GM12872 (cell line): ENCODE data around the gene ITGAV.

Experiments used
- TF ChIP-seq, protein P1 (sequence below): IDR thresholded peaks from 3 replicates; pipeline ENCODE4 v1.5.1; 2011; ENCODE audit warnings: low read depth, mild to moderate bottlenecking, low read length, moderate library complexity; ENCODE audit not compliant: insufficient read depth

Gene ITGAV

GRCh38 chr2:186687807-186688211 is 98.0 kb downstream of the ITGAV start:
- TF ChIP-seq, protein P1, sequence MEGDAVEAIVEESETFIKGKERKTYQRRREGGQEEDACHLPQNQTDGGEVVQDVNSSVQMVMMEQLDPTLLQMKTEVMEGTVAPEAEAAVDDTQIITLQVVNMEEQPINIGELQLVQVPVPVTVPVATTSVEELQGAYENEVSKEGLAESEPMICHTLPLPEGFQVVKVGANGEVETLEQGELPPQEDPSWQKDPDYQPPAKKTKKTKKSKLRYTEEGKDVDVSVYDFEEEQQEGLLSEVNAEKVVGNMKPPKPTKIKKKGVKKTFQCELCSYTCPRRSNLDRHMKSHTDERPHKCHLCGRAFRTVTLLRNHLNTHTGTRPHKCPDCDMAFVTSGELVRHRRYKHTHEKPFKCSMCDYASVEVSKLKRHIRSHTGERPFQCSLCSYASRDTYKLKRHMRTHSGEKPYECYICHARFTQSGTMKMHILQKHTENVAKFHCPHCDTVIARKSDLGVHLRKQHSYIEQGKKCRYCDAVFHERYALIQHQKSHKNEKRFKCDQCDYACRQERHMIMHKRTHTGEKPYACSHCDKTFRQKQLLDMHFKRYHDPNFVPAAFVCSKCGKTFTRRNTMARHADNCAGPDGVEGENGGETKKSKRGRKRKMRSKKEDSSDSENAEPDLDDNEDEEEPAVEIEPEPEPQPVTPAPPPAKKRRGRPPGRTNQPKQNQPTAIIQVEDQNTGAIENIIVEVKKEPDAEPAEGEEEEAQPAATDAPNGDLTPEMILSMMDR = no peak

DNA sequence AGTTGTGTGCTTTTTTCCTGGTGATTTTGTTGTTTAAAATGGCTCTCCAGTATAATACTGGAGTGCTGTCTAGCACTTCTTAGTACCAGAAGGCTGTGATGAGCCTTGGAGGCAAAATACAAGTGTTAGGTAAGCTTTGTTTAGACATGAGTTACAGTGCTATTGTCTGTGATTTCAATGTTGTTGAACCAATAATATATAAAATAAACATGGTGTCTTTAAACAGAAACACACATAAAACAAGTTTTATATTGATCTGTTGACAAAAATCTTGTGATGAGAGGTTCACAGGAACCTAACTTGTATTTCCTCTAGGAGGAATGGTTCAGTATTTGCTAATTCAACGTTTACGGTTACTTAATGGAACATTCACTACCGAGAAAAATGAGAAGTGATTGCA is 99.0 kb downstream of the ITGAV start:
- TF ChIP-seq, protein P1 = no peak

- TF ChIP-seq, protein P1 = no peak
These were observed 100.9 kb downstream of the ITGAV start for GRCh38 chr2:186690786-186691185.

- TF ChIP-seq, protein P1 = no peak
These were observed 101.4 kb downstream of the ITGAV start for GRCh38 chr2:186691231-186691630.

- TF ChIP-seq, protein P1 = no peak
These were observed 102.0 kb downstream of the ITGAV start for GRCh38 chr2:186691900-186692299.

DNA sequence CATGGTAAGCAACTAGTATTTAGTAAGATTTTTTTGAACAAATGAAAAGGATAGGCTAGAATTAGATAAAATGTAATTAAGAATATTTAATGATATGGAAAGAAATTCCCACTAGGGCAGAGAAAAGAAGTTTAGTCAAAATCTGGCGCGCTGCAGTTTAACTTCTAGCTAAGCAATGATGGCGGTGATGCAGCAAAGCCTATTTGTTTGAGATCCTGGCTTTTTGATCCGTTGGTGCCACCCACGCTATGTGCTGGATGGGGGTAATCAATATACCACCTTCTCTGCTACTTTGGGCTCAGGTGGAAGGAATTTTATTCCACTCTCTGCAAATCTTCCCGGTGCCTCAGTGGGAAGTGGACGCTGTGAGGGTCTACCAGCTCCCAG is 103.6 kb downstream of the ITGAV start:
- TF ChIP-seq, protein P1 = no peak

DNA sequence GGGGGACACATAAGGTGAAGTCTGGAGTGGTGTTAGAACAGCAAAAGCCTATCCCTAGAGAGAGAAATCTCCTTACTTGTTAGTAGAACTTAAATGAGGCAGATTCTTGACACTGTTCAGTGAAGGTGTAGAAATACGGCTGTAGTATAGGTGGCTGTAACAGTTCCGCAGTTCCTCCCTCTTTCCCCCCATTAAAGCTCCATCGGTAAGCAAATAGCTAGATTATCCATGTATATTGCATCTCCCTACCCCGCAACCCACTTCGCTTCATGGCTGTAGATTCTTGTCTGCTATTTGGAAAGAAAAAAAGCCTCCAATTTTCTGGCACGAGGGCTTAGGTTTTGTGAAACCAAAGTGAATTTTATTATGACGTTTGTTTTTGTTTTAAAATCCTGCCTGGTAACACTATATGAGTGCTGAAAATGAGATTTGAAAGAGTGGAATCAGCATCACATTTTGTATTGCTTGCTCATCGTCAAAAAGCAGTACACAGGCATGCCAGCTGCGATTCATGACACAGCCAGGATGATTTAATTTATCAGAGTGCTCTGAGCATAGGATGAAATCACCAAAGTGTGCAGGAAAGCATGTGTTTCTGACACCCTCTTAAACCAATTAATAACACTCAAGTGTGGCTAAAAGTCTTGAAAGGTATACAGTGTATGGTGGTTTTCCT is 105.4 kb downstream of the ITGAV start:
- TF ChIP-seq, protein P1 = no peak
